DLD1 (cell line): Measurements from ENCODE around the gene PSIP1.
"Not testable (repeated sequence)": the region's sequence is repeated elsewhere in the genome, so short reads cannot be mapped to it uniquely, and the experiment has no call there.

Experiments used
- in situ Hi-C: cut with HindIII; loops from 2 replicates; pipeline ENCODE4 v1.10.0; 2017; ENCODE audit warnings: low sequenced_read_pairs

Gene PSIP1

DNA sequence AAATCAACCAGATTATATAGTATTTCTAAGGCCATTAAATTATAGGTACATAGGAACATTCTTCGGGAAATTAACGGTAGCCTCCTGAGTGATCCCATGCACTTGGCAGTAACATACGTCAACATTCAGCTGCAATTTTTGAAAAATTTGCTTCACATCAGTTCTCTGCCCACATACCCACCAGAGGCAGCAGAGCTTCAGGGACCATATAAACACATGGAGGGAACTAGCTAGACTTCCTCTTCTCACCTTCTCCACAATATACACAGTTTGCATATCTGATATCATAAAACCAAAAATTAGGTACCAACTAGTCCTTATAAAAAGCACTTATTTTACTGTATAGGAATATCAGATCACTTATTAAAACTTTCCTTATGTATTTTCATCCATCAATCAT, 4.8 kb downstream of the PSIP1 start:
- in situ Hi-C loops, result no loop called here

GRCh38 chr9:15501803-15502202, 9.0 kb downstream of the PSIP1 start:
- in situ Hi-C loops, result no loop called here

DNA sequence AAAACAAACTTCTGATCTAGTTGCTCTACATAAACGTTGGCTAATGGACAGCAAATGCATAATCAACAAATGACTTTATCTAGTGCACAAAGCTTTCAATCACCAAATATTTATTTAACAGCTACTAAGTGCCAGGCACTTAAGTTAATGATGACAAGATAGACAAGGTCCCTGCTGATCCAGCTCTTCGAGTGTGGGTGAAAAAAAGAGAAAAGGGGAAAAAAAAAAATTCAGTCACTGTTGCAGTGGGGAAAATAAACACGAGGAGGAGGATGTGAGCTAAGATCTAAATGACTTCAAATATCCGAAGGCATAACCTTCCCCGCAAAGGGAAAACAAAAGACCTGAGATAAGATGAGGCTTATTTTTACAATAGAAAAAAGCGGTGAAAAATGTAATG, 9.6 kb downstream of the PSIP1 start:
- in situ Hi-C loops, result no loop called here

DNA sequence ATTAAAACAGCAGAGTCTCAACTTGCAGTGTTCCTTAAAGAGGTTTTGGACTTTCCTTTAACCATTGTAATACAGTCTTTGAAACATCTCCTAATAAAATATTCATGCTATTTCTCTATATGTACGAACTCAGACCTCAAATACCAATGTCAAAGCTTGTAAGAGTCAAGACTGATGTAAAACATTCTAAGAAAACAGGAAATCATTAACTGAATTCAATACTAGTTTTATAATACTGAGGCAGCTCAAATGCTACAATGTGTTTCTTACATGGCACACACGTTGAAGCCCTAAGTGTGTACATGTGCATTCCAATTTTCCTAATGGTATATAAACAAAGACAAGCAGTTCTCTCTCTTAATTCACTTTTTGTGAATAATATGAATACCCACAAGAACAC, 11.6 kb downstream of the PSIP1 start:
- in situ Hi-C loops, result no loop called here

GRCh38 chr9:15498246-15498995, 12.3 kb downstream of the PSIP1 start:
- in situ Hi-C loops, result no loop called here

- in situ Hi-C loops, result no loop called here
Observed at GRCh38 chr9:15492485-15493150, 18.2 kb downstream of the PSIP1 start.

- in situ Hi-C loops, result no loop called here
Observed at GRCh38 chr9:15491950-15492349, 18.8 kb downstream of the PSIP1 start.

GRCh38 chr9:15485836-15486666, 24.7 kb downstream of the PSIP1 start:
- in situ Hi-C loops, result no loop called here

- in situ Hi-C loops, result no loop called here
Observed at GRCh38 chr9:15484802-15485201, 26.0 kb downstream of the PSIP1 start.

DNA sequence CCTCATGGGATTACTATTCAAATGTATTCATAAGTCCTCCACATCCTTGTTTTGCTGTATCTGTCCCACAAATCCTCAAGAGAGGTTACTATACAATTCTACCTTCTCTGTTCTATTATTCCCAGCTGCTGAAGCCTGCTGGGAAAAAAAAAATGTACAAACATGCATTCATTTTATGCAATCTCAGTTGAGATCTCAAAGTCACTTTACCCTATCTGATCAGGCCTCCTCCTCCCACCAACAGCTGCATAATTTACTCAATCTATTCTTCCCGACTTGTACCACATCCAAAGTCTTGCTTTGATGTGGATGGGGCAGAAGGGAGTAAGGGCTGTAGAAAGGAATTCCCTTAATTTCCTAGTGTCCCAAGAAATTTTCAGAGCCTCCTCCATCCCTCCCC, 28.6 kb downstream of the PSIP1 start:
- in situ Hi-C loops, result no loop called here

GRCh38 chr9:15480028-15480427, 30.7 kb downstream of the PSIP1 start:
- in situ Hi-C loops, result no loop called here

DNA sequence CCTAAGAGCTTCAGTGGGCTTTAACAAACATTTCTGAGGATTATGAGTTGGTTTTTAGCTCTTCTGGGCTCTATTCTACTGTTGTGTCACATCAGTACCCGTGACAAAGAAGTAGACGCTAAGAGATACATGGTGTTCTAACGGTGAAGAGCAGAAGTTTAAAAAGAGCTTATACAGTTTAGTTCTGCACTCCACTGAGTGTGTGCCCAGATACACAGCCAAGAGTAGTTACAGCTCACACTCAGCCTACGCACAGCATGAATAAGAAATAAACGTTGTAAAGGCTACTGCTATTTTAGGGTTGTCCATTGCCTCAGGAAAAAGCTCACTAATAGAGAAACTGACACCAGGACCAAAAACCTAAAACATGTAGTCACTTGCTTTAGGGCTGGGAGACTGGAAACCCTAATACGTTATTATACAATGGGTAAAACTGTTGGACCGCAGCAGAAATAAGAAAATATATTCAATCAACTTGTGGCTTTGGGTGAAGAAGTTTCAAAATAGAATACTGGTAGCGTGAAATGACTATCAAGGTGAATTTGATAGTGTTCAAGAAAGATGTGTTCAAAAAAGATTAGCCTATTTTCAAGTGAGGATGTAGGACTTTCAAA, 34.7 kb downstream of the PSIP1 start:
- in situ Hi-C loops, result no loop called here

- in situ Hi-C loops, result no loop called here
Observed at GRCh38 chr9:15469862-15470261, 40.9 kb downstream of the PSIP1 start.

DNA sequence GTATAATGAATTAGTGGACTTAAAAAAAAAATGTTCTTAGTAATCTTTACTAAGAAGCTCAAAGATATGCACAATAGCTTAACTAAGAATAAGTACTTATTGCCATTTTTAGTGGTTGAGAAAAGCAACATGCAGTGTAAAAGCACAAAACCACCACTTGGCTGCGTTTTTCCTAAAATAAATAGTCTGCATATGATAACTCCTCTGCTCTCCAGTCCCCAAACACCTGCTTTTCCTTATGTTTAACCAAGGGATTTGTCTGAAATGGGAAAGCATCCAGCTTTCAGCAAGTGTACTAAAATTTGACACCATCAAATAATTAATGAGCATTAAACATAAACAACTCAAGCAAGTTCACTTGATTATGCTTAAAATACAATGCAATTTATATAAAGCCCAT, 41.4 kb downstream of the PSIP1 start:
- in situ Hi-C loops, result no loop called here

DNA sequence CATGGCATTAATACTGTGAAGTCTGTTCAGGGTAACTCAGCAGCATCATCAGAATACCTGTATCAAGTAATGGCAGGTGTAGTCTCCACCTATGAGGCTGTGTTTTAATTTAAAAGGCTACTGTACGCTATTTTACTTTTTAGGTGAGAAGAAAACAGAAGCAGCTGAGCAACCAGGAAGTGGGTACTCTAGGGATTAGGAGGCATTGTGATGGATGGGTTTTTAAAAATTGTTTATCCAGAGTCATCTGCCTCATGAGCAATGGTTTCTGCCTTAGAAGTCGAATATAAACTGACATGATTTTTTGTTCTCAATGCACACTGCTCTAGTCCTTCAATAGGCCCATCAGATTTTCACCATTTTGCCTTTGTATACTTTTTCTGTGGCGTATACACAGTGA, 42.6 kb downstream of the PSIP1 start:
- in situ Hi-C loops, result no loop called here

GRCh38 chr9:15461601-15462000, 49.2 kb downstream of the PSIP1 start:
- in situ Hi-C loops, result no loop called here

DNA sequence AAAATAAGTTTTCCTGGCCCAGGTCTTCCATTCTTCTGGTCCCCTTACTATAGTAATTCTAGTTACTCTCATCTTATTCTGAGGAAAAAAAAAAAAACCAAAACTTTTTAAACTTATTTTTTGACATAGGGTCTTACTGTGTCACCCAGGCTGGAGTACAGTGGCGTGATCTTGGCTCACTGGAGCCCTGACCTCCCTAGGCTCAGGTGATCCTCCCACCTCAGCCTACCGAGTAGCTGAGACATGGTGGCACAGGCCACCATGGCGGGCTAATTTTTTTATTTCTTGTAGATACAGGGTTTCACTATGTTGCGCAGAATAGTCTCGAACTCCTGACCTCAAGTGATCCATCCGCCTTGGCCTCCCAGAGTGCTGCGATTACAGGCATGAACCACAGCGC, 49.7 kb downstream of the PSIP1 start:
- in situ Hi-C loops, result no loop called here

- in situ Hi-C loops, result no loop called here
Observed at GRCh38 chr9:15453956-15454355, 56.8 kb downstream of the PSIP1 start.

DNA sequence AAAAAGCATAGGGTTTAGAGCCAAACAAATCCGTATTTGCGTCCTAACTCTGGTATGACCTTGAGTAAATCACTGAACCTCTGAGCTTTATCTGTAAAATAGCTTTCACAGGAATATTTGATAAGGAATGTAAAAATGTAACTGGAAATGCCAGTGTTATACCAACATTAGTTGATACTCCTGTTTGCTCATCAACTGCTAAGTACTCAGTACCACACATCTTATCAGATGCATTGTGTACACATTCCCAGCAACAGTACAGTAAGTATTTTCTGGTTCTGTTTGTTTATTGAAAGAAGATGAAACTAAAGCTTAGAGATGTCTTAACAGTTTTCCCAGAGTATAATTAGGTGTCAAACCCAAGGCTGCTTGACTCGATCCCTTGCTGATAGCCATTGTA, 66.6 kb downstream of the PSIP1 start:
- in situ Hi-C loops, result no loop called here

DNA sequence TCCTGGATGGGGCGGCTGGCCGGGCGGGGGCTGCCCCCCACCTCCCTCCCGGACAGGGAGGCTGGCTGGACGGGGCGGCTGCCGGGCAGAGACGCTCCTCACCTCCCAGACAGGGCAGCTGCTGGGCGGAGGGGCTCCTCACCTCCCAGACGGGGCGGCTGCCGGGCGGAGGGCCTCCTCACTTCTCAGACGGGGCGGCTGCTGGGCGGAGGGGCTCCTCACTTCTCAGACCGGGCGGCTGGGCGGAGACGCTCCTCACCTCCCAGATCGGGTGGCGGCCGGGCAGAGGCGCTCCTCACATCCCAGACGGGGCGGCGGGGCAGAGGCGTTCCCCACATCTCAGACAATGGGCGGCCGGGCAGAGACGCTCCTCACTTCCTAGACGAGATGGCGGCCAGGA, 68.5 kb downstream of the PSIP1 start:
- in situ Hi-C loops, result not testable (repeated sequence)

- in situ Hi-C loops, result not testable (repeated sequence)
Observed at GRCh38 chr9:15441841-15442240, 68.9 kb downstream of the PSIP1 start.
